PC-9 (cell line): ENCODE results near the gene CC2D1B. TPM values are rescaled to one million over a fixed set of nuclear protein-coding genes. Genes with fewer than 3 reads are reported as not detected.

Source experiments
- BruUV-seq: library from RNA; stranded (reverse); fragments of 400-500 nt; replicated peaks from 2 replicates; lab custom pipeline; 2021; lab: Mats Ljungman, UMichigan
- CTCF ChIA-PET: fragments of 300-600 bp; sonication (Branson Sonifier 250); formaldehyde crosslinking; loops from one replicate; lab custom pipeline; 2022; ENCODE audit warnings: antibody characterized with exemption; lab: Charles Lee
- POLR2A ChIA-PET: fragments of 300-600 bp; sonication (Branson Sonifier 250); formaldehyde crosslinking; loops from one replicate; lab custom pipeline; 2022; ENCODE audit warnings: antibody characterized with exemption; ENCODE audit not compliant: unreplicated experiment; lab: Charles Lee
- DNase-seq, 2 experiments: peaks; one replicate each; pipeline versions ENCODE4 v3.0.0 to v3.0.0-alpha.2; 2015 to 2022; ENCODE audit warnings: mixed read lengths in 1 of 2
- H2AFZ ChIP-seq: fragments of 200-600 bp; sonication (generic); 2 replicates; pipeline ENCODE4 v1.8.1; 2017; ENCODE audit warnings: antibody characterized with exemption
- H3F3A ChIP-seq: fragments of 200-600 bp; sonication (generic); 2 replicates; pipeline ENCODE4 v1.8.1; 2017; ENCODE audit warnings: antibody characterized with exemption, mild to moderate bottlenecking, low read depth; ENCODE audit not compliant: insufficient read depth
- H3K27ac ChIP-seq: fragments of 200-600 bp; sonication (generic); 2 replicates; pipeline ENCODE4 v1.6.1; 2016; ENCODE audit warnings: mixed run types
- H3K27me3 ChIP-seq: fragments of 200-600 bp; sonication (generic); 2 replicates; pipeline ENCODE4 v1.6.1; 2016; ENCODE audit warnings: low read depth, mixed run types; ENCODE audit not compliant: insufficient read depth
- H3K36me3 ChIP-seq: fragments of 200-600 bp; sonication (generic); 2 replicates; pipeline ENCODE4 v1.6.1; 2016; ENCODE audit warnings: low read depth, mixed run types
- H3K4me1 ChIP-seq: fragments of 200-600 bp; sonication (generic); replicated peaks from 2 replicates; pipeline ENCODE4 v1.6.1; 2016; ENCODE audit warnings: mixed run types; ENCODE audit not compliant: insufficient read depth
- H3K4me2 ChIP-seq: fragments of 200-600 bp; sonication (generic); 2 replicates; pipeline ENCODE4 v1.6.1; 2017; ENCODE audit warnings: mixed run types
- H3K4me3 ChIP-seq: fragments of 200-600 bp; sonication (generic); 2 replicates; pipeline ENCODE4 v1.6.1; 2016; ENCODE audit warnings: mixed run types
- H3K79me2 ChIP-seq: fragments of 200-600 bp; sonication (generic); 2 replicates; pipeline ENCODE4 v1.6.1; 2017; ENCODE audit warnings: low read depth, mixed run types
- H3K9me2 ChIP-seq: fragments of 200-600 bp; sonication (generic); 2 replicates; pipeline ENCODE4 v1.8.1; 2017; ENCODE audit warnings: mild to moderate bottlenecking; ENCODE audit not compliant: insufficient read depth
- H3K9me3 ChIP-seq: fragments of 200-600 bp; sonication (generic); 2 replicates; pipeline ENCODE4 v1.8.1; 2016; ENCODE audit warnings: low read depth; ENCODE audit not compliant: insufficient read depth
- H4K20me1 ChIP-seq: fragments of 200-600 bp; sonication (generic); 2 replicates; pipeline ENCODE4 v1.8.1; 2017; ENCODE audit not compliant: insufficient read depth
- EZH2 ChIP-seq: fragments of 200-600 bp; sonication (generic); IDR thresholded peaks from 2 replicates; pipeline ENCODE4 v1.8.0; 2017; ENCODE audit warnings: antibody characterized with exemption, low read depth
- intact Hi-C: fragments of 100-400 bp; cut with micrococcal nuclease; formaldehyde crosslinking; loops from one replicate; pipeline ENCODE4 v1.10.0; 2022; ENCODE audit not compliant: unreplicated experiment
- total RNA-seq: library from RNA; stranded (reverse); gene quantifications from 2 replicates; pipeline ENCODE4 v1.2.3, GENCODE V29; 2021
- TF ChIP-seq, protein P1 (sequence below): fragments of 200-600 bp; sonication (generic); conservative IDR thresholded peaks from 2 replicates; pipeline ENCODE4 v1.6.1; 2017; ENCODE audit warnings: mixed run types, antibody characterized with exemption, mild to moderate bottlenecking, moderate library complexity

The CC2D1B gene
- total RNA-seq, 1 experiment from 2014 or later = 33.4 TPM

DNA sequence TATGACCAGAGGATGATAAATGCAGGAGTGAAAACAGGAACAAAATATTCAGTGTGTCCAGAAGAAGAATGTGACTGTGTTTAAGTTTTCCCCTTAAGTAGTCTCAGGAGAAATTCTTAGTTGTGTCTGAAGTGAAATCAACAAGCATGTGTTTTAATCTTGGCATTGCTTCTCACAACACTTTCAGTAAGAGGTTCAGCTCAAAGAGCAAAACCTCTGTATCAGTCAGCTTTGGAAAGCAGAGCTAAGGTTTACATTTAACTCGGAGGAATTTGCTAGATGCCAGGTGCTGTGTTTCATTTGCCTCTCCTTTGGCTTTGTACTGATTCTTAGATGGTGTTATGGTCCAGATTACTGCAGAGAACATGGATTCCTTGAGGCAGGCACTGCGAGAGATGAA, 28.6 kb downstream of the CC2D1B start:
- no peak for DNase-seq
- intact Hi-C loops = no loop called here
- CTCF ChIA-PET = no interaction called here

GRCh38 chr1:52334906-52335528, 31.0 kb downstream of the CC2D1B start:
- DNase-seq = no peak
- Histone ChIP-seq H3F3A (no peaks in the 10 kb centered on the region), H3K4me1 (no peaks in the 10 kb centered on the region), H3K9me3 (no peaks in the 10 kb centered on the region; the same call in 1 of the 2 replicates), H2AFZ (no peak overlapping the region), H3K27ac (no peak overlapping the region), H3K36me3 (no peaks in the 10 kb centered on the region), H3K4me2 (no peak overlapping the region), H3K9me2 (no peaks in the 10 kb centered on the region), H3K4me3 (no peak overlapping the region), H4K20me1 (no peaks in the 10 kb centered on the region), H3K27me3 (no peaks in the 10 kb centered on the region), H3K79me2 (no peaks in the 10 kb centered on the region)
- no peak for TF ChIP-seq EZH2
- TF ChIP-seq, protein P1, sequence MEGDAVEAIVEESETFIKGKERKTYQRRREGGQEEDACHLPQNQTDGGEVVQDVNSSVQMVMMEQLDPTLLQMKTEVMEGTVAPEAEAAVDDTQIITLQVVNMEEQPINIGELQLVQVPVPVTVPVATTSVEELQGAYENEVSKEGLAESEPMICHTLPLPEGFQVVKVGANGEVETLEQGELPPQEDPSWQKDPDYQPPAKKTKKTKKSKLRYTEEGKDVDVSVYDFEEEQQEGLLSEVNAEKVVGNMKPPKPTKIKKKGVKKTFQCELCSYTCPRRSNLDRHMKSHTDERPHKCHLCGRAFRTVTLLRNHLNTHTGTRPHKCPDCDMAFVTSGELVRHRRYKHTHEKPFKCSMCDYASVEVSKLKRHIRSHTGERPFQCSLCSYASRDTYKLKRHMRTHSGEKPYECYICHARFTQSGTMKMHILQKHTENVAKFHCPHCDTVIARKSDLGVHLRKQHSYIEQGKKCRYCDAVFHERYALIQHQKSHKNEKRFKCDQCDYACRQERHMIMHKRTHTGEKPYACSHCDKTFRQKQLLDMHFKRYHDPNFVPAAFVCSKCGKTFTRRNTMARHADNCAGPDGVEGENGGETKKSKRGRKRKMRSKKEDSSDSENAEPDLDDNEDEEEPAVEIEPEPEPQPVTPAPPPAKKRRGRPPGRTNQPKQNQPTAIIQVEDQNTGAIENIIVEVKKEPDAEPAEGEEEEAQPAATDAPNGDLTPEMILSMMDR = no peak
- no TSS peak for BruUV-seq
- POLR2A ChIA-PET = no interaction called here
- CTCF ChIA-PET = interaction anchor here (0.6 kb wide), 1 partner anchor 25 kb away, joined by 3 read pairs; no protein-coding TSS in a partner anchor
- intact Hi-C loops = no loop called here

More for the DNA sequence above, 28.6 kb downstream of the CC2D1B start:
- H3K4me1 ChIP-seq = no peaks in the 10 kb centered on the region
- POLR2A ChIA-PET = interaction anchor here (0.7 kb wide), 1 partner anchor 14 kb away, joined by 3 read pairs; no protein-coding TSS in a partner anchor
- H3K36me3 ChIP-seq = no peaks in the 10 kb centered on the region
- no TSS peak for BruUV-seq
- no peak overlapping the region for H3K4me3 ChIP-seq
- TF ChIP-seq, protein P1 = no peak
- TF ChIP-seq EZH2 = no peak
- no peak overlapping the region for H2AFZ ChIP-seq
- H3K9me2 ChIP-seq = no peaks in the 10 kb centered on the region
- H3F3A ChIP-seq = no peaks in the 10 kb centered on the region
- H4K20me1 ChIP-seq = no peaks in the 10 kb centered on the region
- H3K27ac ChIP-seq = no peak overlapping the region
- no peaks in the 10 kb centered on the region for H3K27me3 ChIP-seq
- no peaks in the 10 kb centered on the region for H3K79me2 ChIP-seq
- H3K4me2 ChIP-seq = no peak overlapping the region
- H3K9me3 ChIP-seq = no peaks in the 10 kb centered on the region; the same call in 1 of the 2 replicates

- H3K9me2 ChIP-seq = no peaks in the 10 kb centered on the region
- TF ChIP-seq EZH2 = no peak
- TF ChIP-seq, protein P1 = no peak
- no peak for DNase-seq
- no TSS peak for BruUV-seq
- H3K79me2 ChIP-seq = no peaks in the 10 kb centered on the region
- no peak overlapping the region for H2AFZ ChIP-seq
- ChIA-PET CTCF (no interaction called here), POLR2A (interaction anchor here (0.8 kb wide), 1 partner anchor 814 kb away, joined by 9 read pairs; no protein-coding TSS in a partner anchor)
- intact Hi-C loops = no loop called here
- H4K20me1 ChIP-seq = no peaks in the 10 kb centered on the region
- no peak overlapping the region for H3K4me2 ChIP-seq
- H3F3A ChIP-seq = no peaks in the 10 kb centered on the region
- H3K4me3 ChIP-seq = no peak overlapping the region
- H3K9me3 ChIP-seq = no peaks in the 10 kb centered on the region; the same call in 1 of the 2 replicates
- H3K36me3 ChIP-seq = no peaks in the 10 kb centered on the region
- H3K4me1 ChIP-seq = no peaks in the 10 kb centered on the region
- H3K27ac ChIP-seq = no peak overlapping the region
- H3K27me3 ChIP-seq = no peaks in the 10 kb centered on the region
These were observed 33.6 kb downstream of the CC2D1B start for GRCh38 chr1:52332411-52332810.
